Epithelial cell of esophagus (primary cell): ENCODE measurements around the gene NRG2.

Experiments
- DNase-seq: peaks from one replicate; pipeline ENCODE4 v3.0.0; 2010; ENCODE audit warnings: low read depth
- H3K4me3 ChIP-seq: 2 replicates; pipeline ENCODE4 v1.5.1; 2011; ENCODE audit warnings: mild to moderate bottlenecking, low read length, control low read depth
- TF ChIP-seq, protein P1 (sequence below): IDR thresholded peaks from 2 replicates; pipeline ENCODE4 v1.5.1; 2011; ENCODE audit warnings: low read depth, mild to moderate bottlenecking, low read length, control low read depth, inconsistent platforms; ENCODE audit not compliant: insufficient read depth; ENCODE audit errors: missing control alignments

NRG2 gene

DNA sequence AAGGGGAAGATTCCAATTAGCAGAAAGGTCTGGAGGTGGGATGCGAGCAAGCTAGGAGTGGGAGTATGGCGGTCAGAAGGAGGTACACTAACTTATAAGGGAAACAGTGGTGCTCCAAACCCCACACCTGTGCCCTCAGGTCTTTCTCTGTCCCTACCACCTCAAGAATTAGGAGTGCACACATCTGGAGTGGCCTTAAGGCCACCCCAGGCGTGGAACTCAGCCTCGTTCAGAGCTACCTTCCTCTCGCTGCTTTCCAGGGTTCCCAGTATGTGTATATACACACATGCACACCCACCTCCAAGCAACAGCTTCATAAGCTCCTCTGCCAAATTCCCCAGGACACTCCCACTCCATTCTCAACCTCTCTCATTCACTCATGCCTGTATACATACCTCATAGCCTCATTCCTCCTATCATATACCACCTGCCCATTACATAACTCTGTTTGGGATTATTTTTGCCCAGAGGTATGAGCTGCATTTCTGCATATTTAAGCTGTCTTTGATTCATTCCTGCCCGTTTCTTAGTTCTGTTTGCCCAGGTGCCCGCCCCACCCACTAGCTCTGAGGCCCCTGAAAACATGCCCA is 128.8 kb downstream of the NRG2 start:
- no peak overlapping the region for H3K4me3 ChIP-seq
- peak; percentile 86 for DNase-seq
- TF ChIP-seq, protein P1, sequence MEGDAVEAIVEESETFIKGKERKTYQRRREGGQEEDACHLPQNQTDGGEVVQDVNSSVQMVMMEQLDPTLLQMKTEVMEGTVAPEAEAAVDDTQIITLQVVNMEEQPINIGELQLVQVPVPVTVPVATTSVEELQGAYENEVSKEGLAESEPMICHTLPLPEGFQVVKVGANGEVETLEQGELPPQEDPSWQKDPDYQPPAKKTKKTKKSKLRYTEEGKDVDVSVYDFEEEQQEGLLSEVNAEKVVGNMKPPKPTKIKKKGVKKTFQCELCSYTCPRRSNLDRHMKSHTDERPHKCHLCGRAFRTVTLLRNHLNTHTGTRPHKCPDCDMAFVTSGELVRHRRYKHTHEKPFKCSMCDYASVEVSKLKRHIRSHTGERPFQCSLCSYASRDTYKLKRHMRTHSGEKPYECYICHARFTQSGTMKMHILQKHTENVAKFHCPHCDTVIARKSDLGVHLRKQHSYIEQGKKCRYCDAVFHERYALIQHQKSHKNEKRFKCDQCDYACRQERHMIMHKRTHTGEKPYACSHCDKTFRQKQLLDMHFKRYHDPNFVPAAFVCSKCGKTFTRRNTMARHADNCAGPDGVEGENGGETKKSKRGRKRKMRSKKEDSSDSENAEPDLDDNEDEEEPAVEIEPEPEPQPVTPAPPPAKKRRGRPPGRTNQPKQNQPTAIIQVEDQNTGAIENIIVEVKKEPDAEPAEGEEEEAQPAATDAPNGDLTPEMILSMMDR: no peak

DNA sequence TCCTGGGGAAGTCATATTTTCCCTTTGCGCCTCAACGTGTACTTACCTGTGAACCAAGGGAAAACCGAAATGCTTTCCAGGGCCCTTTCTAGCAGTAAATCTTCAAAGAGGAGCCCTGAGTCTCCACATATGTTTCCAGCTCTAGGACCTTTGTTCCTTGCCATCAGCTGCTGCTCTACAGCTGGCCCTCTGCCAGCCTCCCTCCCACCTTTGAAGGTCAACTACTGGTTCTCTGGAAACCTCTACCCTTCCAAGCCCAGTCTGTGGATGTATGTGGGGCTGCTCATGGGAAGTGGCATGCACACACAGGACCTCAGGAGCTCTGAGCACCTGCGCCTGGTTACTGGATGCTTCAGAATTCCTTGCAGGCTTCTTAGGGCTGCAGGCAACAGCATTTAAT is 130.3 kb downstream of the NRG2 start:
- H3K4me3 ChIP-seq: no peak overlapping the region
- no peak for DNase-seq
- TF ChIP-seq, protein P1: no peak

DNA sequence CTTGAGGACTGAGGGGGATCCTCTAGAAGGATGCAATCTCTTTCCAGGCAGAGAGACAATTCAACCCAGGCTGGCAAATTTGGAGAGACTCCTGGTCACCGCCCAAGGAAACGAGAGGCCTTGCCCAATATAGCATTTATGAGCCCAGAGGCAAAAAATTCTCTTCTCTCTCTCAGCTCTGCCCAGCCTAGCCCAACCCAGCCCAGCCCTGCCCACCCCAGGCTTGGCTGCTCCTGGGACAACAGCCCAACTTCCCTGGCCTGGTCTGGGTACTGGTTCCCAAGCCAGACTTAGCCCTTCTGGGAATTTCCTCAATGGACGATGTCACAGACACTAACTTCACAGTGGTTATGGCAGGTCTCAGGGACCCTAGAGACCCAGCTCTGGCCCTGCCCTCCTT is 130.9 kb downstream of the NRG2 start:
- no peak for DNase-seq
- TF ChIP-seq, protein P1: no peak

DNA sequence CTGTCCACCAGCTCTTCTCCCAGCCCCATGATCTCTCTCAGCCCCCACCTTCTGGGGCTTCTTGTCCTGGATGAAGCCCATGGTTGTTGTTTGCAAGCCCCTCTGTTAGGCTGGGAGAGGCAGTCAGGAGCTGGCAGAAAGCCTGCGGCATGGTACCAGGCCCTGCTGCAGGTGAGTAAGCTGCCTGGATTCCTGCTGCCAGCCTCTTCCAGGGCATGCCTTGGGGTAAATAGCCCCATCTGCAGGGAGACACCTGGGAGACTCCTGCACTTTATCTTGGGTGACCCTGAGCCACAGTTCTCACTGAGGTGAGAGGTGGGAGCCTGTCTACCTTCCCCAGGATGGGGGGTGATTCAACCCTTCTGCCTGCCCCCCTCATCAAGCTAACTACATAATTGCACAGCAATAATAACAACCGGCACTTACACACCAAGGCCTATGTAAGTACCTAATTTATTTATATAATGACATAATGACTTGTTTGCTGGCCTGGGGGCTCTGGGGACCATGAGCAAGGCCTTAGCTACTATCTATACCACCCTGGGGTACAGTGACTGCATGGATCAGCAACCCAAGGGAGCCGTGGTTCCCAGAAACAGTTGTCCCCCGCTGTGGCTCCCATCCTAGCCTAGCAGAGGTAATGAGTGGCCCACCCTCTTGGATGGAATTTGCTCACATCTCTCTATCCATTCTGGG is 131.5 kb downstream of the NRG2 start:
- peak; percentile 37 for DNase-seq
- TF ChIP-seq, protein P1: no peak
- H3K4me3 ChIP-seq: no peak overlapping the region

More for the DNA sequence above, 130.9 kb downstream of the NRG2 start:
- H3K4me3 ChIP-seq: no peak overlapping the region

DNA sequence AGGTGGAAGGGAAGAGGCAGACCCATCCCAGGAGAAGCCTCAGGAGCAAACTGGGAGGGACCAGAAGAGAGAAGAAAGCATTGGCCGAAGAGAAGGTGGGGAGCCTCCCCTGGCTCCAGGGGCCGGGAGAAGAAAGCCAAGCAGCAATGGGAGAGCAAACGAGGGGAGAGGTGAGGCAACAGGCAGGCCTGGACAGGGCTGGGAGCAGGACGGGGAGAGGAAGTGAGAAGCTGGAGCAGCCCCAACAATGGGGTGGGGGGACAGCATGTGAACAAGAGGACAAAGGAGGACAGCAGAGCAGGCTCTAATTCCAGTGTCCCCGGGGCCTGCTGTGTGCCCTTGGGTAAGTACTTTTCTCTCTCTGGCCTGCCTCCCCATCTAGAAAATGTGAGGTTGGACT is 132.2 kb downstream of the NRG2 start:
- no peak overlapping the region for H3K4me3 ChIP-seq
- TF ChIP-seq, protein P1: no peak

DNA sequence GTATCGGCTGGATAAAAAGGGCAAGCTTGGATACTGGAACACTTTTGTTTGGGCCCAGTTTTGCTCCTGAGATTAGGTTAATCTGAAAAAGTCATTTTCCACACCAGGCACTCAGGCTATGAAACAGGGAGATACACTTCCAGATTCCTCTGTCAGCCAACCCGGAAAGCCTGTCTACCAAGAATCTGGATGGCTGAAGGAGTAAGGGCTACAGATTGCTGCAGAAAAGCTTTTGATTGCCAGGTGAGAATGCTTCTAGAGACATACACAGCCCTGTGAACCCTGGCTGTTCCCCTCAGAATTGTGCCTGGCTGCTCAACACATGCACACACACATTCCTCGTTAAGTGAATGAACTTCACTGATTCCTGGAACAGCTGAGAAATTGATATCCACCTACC is 133.1 kb downstream of the NRG2 start:
- no peak overlapping the region for H3K4me3 ChIP-seq
- DNase-seq: no peak
- TF ChIP-seq, protein P1: no peak

More for the DNA sequence above, 132.2 kb downstream of the NRG2 start:
- peak; percentile 28 for DNase-seq

DNA sequence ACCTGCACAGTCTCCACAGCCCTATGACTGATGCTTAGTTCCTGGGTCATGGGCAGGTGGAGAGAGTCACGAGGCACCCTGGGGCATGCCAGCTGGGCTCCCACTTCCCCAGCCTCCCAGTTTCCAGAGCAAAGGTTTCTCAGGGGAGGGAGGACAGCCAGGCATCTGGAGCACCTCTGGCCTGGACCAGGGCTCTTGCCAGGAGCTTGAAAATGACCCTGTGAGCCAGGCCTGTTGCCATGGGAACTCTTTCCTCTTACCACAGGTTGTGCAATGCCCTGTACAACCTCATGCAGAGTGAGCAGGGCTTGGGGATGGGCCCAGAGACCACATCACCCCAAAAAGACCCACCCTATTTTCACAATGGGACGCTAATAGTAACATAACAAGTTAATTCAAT is 134.3 kb downstream of the NRG2 start:
- TF ChIP-seq, protein P1: no peak
- no peak overlapping the region for H3K4me3 ChIP-seq
- DNase-seq: peak; percentile 22
